ENCODE data around the gene VCAN. TPM values are rescaled to one million over a fixed set of nuclear protein-coding genes. Genes with fewer than 3 reads are reported as not detected.

Gene VCAN
- total RNA-seq, 1 donor from 2014 or later = 33.7 TPM

- no peak for TF ChIP-seq CTCF (IDR thresholded peaks at IDR 0.05; ENCODE audit: insufficient read depth, low read length, severe bottlenecking)
- H3K36me3 ChIP-seq (ENCODE audit: control insufficient read depth, insufficient read depth, low read length) = no peaks in the 10 kb centered on the region
- FAIRE-seq = no peak
- no peak overlapping the region for H3K4me3 ChIP-seq (ENCODE audit: low read depth, low read length)
- DNase-seq (ENCODE audit: low read depth) = no peak
- no peaks in the 10 kb centered on the region for H3K27me3 ChIP-seq (ENCODE audit: control insufficient read depth, insufficient read depth, low read length)
Measured at GRCh38 chr5:83547161-83547560, 75.6 kb downstream of the VCAN start.

GRCh38 chr5:83547889-83548288, 76.3 kb downstream of the VCAN start:
- no peak for TF ChIP-seq CTCF (IDR thresholded peaks at IDR 0.05; ENCODE audit: insufficient read depth, low read length, severe bottlenecking)
- FAIRE-seq (no peak), DNase-seq (ENCODE audit: low read depth) (no peak)
- no peaks in the 10 kb centered on the region for H3K27me3 ChIP-seq (ENCODE audit: control insufficient read depth, insufficient read depth, low read length)
- H3K36me3 ChIP-seq (ENCODE audit: control insufficient read depth, insufficient read depth, low read length) = no peaks in the 10 kb centered on the region
- H3K4me3 ChIP-seq (ENCODE audit: low read depth, low read length) = no peak overlapping the region

- H3K27me3 ChIP-seq (ENCODE audit: control insufficient read depth, insufficient read depth, low read length) = no peaks in the 10 kb centered on the region
- FAIRE-seq = no peak
Measured at GRCh38 chr5:83548581-83548980, 77.0 kb downstream of the VCAN start.

GRCh38 chr5:83549076-83549475, 77.5 kb downstream of the VCAN start:
- Histone ChIP-seq H3K4me3 (ENCODE audit: low read depth, low read length) (no peak overlapping the region), H3K27me3 (ENCODE audit: control insufficient read depth, insufficient read depth, low read length) (no peaks in the 10 kb centered on the region), H3K36me3 (ENCODE audit: control insufficient read depth, insufficient read depth, low read length) (no peaks in the 10 kb centered on the region)
- TF ChIP-seq CTCF (IDR thresholded peaks at IDR 0.05; ENCODE audit: insufficient read depth, low read length, severe bottlenecking) = no peak
- no peak for DNase-seq (ENCODE audit: low read depth)
- no peak for FAIRE-seq

More at GRCh38 chr5:83548581-83548980, 77.0 kb downstream of the VCAN start:
- Histone ChIP-seq H3K4me3 (ENCODE audit: low read depth, low read length) (no peak overlapping the region), H3K36me3 (ENCODE audit: control insufficient read depth, insufficient read depth, low read length) (no peaks in the 10 kb centered on the region)
- TF ChIP-seq CTCF (IDR thresholded peaks at IDR 0.05; ENCODE audit: insufficient read depth, low read length, severe bottlenecking) = no peak
- DNase-seq (ENCODE audit: low read depth) = no peak

GRCh38 chr5:83549674-83550073, 78.1 kb downstream of the VCAN start:
- no peaks in the 10 kb centered on the region for H3K27me3 ChIP-seq (ENCODE audit: control insufficient read depth, insufficient read depth, low read length)
- DNase-seq (ENCODE audit: low read depth) = no peak
- H3K36me3 ChIP-seq (ENCODE audit: control insufficient read depth, insufficient read depth, low read length) = no peaks in the 10 kb centered on the region
- H3K4me3 ChIP-seq (ENCODE audit: low read depth, low read length) = no peak overlapping the region
- no peak for FAIRE-seq
- TF ChIP-seq CTCF (IDR thresholded peaks at IDR 0.05; ENCODE audit: insufficient read depth, low read length, severe bottlenecking) = no peak

GRCh38 chr5:83551821-83552220, 80.3 kb downstream of the VCAN start:
- Histone ChIP-seq H3K4me3 (ENCODE audit: low read depth, low read length) (no peak overlapping the region), H3K27me3 (ENCODE audit: control insufficient read depth, insufficient read depth, low read length) (no peaks in the 10 kb centered on the region), H3K36me3 (ENCODE audit: control insufficient read depth, insufficient read depth, low read length) (no peaks in the 10 kb centered on the region)
- peak; percentile 29 for DNase-seq (ENCODE audit: low read depth)
- no peak for FAIRE-seq
- TF ChIP-seq CTCF (IDR thresholded peaks at IDR 0.05; ENCODE audit: insufficient read depth, low read length, severe bottlenecking) = no peak
